Gastrocnemius medialis (tissue), 4 donors: Measurements from ENCODE around the gene STK11IP. TPM values are rescaled to one million over a fixed set of nuclear protein-coding genes. Genes with fewer than 3 reads are reported as not detected.

Source experiments
- ATAC-seq, 2 donors: fragments of 150-250 bp; one replicate each; pipeline ENCODE4 v1.9.1; 2016
- DNase-seq, 2 donors: peaks; one replicate each; pipeline ENCODE4 v3.0.0-alpha.2; 2019
- H3K27ac ChIP-seq, 4 donors: fragments of 200-600 bp; sonication (generic); 1 replicate in 1 of 4; 2 replicates in 3 of 4; pipeline ENCODE4 v1.5.1; 2016 to 2018; ENCODE audit warnings: mild to moderate bottlenecking in 2 of 4, moderate library complexity in 1 of 4
- H3K27me3 ChIP-seq, 3 donors: fragments of 200-600 bp; sonication (generic) in 2 of 3; 1 replicate in 1 of 3; 2 replicates in 2 of 3; pipeline versions ENCODE4 v1.5.1 to v1.6.0; 2016 to 2019; ENCODE audit warnings: mild to moderate bottlenecking in 1 of 3, moderate library complexity in 1 of 3
- H3K36me3 ChIP-seq, 2 donors: fragments of 200-600 bp; sonication (generic) in 1 of 2; one replicate each; pipeline ENCODE4 v1.5.1; 2017 to 2018
- H3K4me1 ChIP-seq, 2 donors: fragments of 200-600 bp; sonication (generic) in 1 of 2; one replicate each; pipeline ENCODE4 v1.5.1; 2016 to 2017; ENCODE audit warnings: mild to moderate bottlenecking in 2 of 2
- H3K4me3 ChIP-seq, 4 donors: fragments of 200-600 bp; sonication (generic) in 3 of 4; 1 replicate in 1 of 4; 2 replicates in 3 of 4; pipeline ENCODE4 v1.5.1; 2016 to 2019; ENCODE audit warnings: mild to moderate bottlenecking in 2 of 4
- H3K9me3 ChIP-seq, 3 donors: fragments of 200-600 bp; sonication (generic) in 2 of 3; 1 replicate in 1 of 3; 2 replicates in 2 of 3; pipeline ENCODE4 v1.5.1; 2016 to 2019
- POLR2A ChIP-seq, 2 donors: fragments of 450-650 bp; IDR thresholded peaks; one replicate each; pipeline ENCODE4 v1.6.1; 2017; ENCODE audit warnings: antibody characterized with exemption in 2 of 2, mild to moderate bottlenecking in 2 of 2, moderate library complexity in 2 of 2
- in situ Hi-C, 4 donors: fragments of 200-750 bp; cut with MboI; loops; one replicate each; pipeline versions ENCODE4 v1.15.0 to v1.8.0; 2017; ENCODE audit warnings: low sequenced_read_pairs in 4 of 4
- intact Hi-C: fragments of 100-400 bp; cut with DNase I; formaldehyde crosslinking; loops from one replicate; pipeline ENCODE4 v1.15.1; 2023; ENCODE audit warnings: low total_unique reads
- total RNA-seq, 4 donors: library from RNA; depleted of rRNA; stranded (reverse); fragments of >200 nt; gene quantifications; one replicate each; pipeline versions ENCODE4 v1.1.0 to v1.2.3, GENCODE V29; 2016
- TF ChIP-seq, protein P1 (sequence below), 5 experiments: fragments of 450-650 bp in 3 of 5; fragments of 200-600 bp in 2 of 5; sonication (generic) in 2 of 5; IDR thresholded peaks in 4 of 5; conservative IDR thresholded peaks in 1 of 5; 1 replicate in 4 of 5; 2 replicates in 1 of 5; pipeline ENCODE4 v1.5.1; 2016 to 2019; ENCODE audit warnings: antibody characterized with exemption in 5 of 5, mild to moderate bottlenecking in 3 of 5, moderate library complexity in 3 of 5

Gene STK11IP
- total RNA-seq, 4 donors from 2014 or later: 5.4 to 7.5 (median 6.5) TPM

DNA sequence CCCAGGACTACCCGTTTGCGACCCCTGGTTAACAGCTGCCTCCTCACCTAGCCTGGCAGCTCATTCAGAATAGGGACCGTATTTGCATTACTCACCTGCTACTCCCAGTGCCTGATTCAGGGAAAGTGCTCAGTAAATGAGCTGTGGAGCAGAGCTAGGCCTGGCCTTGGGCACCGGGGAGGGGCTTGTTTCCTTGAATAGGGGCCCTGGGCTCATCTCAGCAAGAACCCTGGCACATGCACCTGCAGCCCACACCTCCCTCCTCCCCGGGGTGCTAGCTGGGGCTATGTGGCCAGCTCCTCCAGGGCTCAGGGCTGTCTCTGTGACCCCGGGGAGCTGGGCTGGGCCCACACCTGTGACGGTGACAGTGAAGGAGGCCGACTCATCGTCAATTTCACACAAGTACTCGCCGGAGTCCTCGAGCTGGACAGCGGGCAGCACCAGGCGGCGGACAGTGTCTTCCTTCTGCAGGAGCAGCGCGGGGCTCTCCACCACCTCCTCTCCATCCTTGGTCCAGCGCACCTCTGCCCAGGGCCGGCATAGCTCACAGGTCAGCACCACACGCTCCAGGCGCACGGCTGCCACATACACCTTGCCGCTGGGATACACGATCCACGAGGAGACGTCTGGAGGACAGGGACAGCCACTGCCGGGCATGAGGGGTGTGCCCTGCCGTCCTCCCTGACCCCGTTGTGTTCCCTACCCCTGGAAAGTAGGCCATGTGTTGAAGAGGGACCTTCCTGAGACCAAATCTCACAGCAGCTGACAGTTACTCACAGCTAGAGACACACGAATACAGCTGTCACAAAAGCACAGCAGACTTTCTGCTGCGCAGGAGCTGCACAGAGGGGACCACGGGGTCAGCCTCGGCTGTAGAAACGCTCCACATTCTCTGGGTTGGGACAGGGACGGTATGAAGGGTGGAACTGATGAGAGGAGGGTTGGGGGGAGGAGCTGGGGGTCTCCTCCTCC, 35.3 kb upstream of the STK11IP start:
- Histone ChIP-seq H3K4me1 (no peaks in the 10 kb centered on the region), H3K4me3 (no peak overlapping the region), H3K36me3 (peaks cover 0 to 45% of the 10 kb centered on the region in 2 donors), H3K9me3 (no peaks in the 10 kb centered on the region), H3K27me3 (no peaks in the 10 kb centered on the region), H3K27ac (no peak overlapping the region)
- in situ Hi-C loops: no loop called here
- DNase-seq: no peak
- ATAC-seq: no peak
- intact Hi-C loops: no loop called here
- TF ChIP-seq POLR2A (IDR thresholded peaks at IDR 0.05): no peak
- TF ChIP-seq, protein P1, sequence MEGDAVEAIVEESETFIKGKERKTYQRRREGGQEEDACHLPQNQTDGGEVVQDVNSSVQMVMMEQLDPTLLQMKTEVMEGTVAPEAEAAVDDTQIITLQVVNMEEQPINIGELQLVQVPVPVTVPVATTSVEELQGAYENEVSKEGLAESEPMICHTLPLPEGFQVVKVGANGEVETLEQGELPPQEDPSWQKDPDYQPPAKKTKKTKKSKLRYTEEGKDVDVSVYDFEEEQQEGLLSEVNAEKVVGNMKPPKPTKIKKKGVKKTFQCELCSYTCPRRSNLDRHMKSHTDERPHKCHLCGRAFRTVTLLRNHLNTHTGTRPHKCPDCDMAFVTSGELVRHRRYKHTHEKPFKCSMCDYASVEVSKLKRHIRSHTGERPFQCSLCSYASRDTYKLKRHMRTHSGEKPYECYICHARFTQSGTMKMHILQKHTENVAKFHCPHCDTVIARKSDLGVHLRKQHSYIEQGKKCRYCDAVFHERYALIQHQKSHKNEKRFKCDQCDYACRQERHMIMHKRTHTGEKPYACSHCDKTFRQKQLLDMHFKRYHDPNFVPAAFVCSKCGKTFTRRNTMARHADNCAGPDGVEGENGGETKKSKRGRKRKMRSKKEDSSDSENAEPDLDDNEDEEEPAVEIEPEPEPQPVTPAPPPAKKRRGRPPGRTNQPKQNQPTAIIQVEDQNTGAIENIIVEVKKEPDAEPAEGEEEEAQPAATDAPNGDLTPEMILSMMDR (IDR thresholded peaks at IDR 0.05 in 4 of 5, conservative IDR thresholded peaks at IDR 0.05 in 1 of 5): no peak

DNA sequence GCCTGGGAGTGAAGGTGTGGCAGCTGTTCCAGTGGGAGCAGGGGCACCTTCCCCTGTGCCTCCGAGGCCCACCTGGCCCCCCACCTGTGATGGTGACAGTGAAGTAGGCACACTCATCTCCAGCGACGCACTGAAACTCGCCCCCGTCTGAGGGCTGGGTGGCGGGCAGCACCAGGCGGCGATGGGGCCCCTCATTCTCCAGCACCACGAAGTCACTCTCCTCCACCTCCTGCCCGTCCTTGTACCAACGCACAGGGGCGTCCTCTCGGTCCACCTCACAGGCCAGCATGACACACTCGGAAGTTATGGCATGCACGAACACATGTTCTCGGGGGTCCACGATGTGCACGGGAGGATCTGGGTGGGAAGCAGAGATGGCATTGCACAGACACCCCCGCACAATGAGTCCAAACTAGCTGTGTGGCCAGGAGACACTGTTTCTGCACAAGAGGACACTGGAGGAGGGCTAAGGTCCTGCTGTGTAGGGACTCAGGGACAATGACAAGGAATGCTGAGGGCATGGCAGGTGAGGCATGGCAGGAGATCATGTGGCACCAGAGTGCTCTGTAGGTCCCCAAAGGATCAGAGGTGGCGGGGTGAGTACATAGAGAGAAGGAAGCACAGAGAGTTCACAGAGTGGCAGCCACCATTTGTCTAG, 34.3 kb upstream of the STK11IP start:
- Histone ChIP-seq H3K27me3 (no peaks in the 10 kb centered on the region), H3K9me3 (no peaks in the 10 kb centered on the region), H3K36me3 (peaks cover 0 to 48% of the 10 kb centered on the region in 2 donors), H3K4me1 (no peaks in the 10 kb centered on the region), H3K4me3 (no peak overlapping the region), H3K27ac (no peak overlapping the region)
- in situ Hi-C loops (no loop called here), intact Hi-C loops (no loop called here)
- TF ChIP-seq POLR2A (IDR thresholded peaks at IDR 0.05): no peak
- TF ChIP-seq, protein P1 (IDR thresholded peaks at IDR 0.05 in 4 of 5, conservative IDR thresholded peaks at IDR 0.05 in 1 of 5): no peak
- ATAC-seq: no peak
- no peak for DNase-seq

DNA sequence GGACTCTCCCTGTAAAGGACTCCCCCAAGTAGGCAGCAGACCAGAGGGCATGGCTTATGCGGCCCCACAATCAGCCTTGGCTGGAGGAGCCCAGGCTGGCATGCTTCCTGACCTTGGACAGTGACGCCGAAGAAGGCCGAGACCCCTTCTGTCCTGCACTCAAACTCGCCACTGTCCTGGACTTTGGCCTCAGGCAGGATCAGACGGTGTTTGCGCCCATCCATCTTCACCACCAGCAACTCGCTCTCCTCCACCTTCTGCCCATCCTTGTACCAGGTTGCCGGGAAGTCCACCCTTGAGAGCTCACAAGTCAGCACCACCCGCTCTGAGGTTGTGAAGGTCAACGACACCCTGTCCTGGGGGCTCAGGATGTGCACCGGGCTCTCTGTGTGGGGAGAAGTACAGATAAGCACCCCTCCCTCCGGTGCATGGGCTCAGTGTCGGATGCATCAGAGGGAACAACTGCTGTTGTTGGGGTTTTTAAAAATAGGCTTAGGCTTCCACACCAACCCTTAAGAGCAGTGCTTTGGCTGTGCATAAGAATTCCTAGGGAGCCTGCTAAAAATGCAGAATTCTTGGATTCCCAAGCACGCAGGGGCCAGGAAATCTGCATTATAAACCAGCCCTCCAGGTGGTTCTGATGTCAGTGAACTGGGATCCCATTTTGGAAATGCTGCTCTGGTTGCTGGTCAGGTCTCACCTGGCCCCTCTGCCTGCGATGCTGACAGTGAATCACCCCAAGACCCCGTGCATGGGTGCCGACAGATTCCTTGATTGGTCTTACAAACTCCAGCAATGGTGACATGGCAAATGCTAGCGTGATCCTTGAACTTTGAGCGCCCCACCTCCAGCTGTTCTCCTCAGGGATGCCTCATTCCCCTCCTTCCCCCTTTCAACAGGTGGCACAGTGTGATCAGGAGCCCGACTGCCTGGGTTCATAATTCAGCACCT, 32.3 kb upstream of the STK11IP start:
- Histone ChIP-seq H3K27ac (no peak overlapping the region), H3K36me3 (peaks cover 0 to 42% of the 10 kb centered on the region in 2 donors), H3K4me3 (no peak overlapping the region), H3K9me3 (no peaks in the 10 kb centered on the region), H3K27me3 (no peaks in the 10 kb centered on the region), H3K4me1 (peaks cover 5 to 8% of the 10 kb centered on the region in 2 donors)
- no peak for TF ChIP-seq POLR2A (IDR thresholded peaks at IDR 0.05)
- ATAC-seq: no peak
- intact Hi-C loops: no loop called here
- DNase-seq: peak in 1 of 2 donors; percentile 9
- in situ Hi-C loops: no loop called here

DNA sequence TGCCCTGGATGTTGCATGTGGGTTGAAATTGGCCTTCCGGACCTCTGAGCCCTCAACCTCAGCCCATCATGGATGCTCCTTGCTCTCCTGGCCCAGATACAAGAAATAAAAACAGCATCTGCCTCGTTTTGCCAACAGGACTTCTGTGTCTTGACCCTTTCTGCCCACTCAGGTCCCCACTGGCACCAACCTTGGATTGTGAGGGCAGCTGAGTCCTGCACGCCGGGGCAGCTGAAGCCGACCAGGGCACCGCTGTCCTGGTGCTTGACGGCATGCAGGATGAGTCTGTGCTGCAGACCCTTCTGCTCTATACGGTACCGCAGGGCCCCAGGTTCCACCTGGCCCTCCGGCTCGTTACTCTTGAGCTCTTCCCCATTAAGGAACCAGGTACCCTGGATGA, 31.0 kb upstream of the STK11IP start:
- no peak overlapping the region for H3K4me3 ChIP-seq
- in situ Hi-C loops: no loop called here
- TF ChIP-seq, protein P1 (IDR thresholded peaks at IDR 0.05 in 4 of 5, conservative IDR thresholded peaks at IDR 0.05 in 1 of 5): no peak
- TF ChIP-seq POLR2A (IDR thresholded peaks at IDR 0.05): no peak
- no peaks in the 10 kb centered on the region for H3K27me3 ChIP-seq
- DNase-seq (no peak), ATAC-seq (no peak)
- no peaks in the 10 kb centered on the region for H3K9me3 ChIP-seq
- peaks cover 6 to 9% of the 10 kb centered on the region in 2 donors for H3K4me1 ChIP-seq
- no peak overlapping the region for H3K27ac ChIP-seq
- H3K36me3 ChIP-seq: peaks cover 0 to 37% of the 10 kb centered on the region in 2 donors
- intact Hi-C loops: no loop called here
